Trophoblast cell (in vitro differentiated cells and primary cell): Measurements from ENCODE around the gene FRAT2.

ENCODE experiments used
- DNase-seq, 2 donors: peaks; one replicate each; pipeline ENCODE4 v3.0.0-alpha.2; 2016
- H2AFZ ChIP-seq: 2 replicates; pipeline ENCODE4 v1.6.1; 2013; ENCODE audit warnings: low read length, moderate library complexity, mild to moderate bottlenecking; ENCODE audit not compliant: insufficient read depth, poor library complexity
- H2AK5ac ChIP-seq: 2 replicates; pipeline ENCODE4 v1.6.1; 2013; ENCODE audit warnings: mild to moderate bottlenecking, low read length
- H2BK120ac ChIP-seq: 2 replicates; pipeline ENCODE4 v1.6.1; 2013; ENCODE audit warnings: low read length, mild to moderate bottlenecking, moderate library complexity; ENCODE audit not compliant: insufficient read depth, poor library complexity
- H2BK12ac ChIP-seq: 2 replicates; pipeline ENCODE4 v1.6.1; 2013; ENCODE audit warnings: mild to moderate bottlenecking, low read length, moderate library complexity
- H2BK5ac ChIP-seq: 2 replicates; pipeline ENCODE4 v1.6.1; 2013; ENCODE audit warnings: low read length, low read depth, moderate library complexity, mild to moderate bottlenecking; ENCODE audit not compliant: poor library complexity
- H3K14ac ChIP-seq: 2 replicates; pipeline ENCODE4 v1.6.1; 2013; ENCODE audit warnings: mild to moderate bottlenecking, low read length
- H3K18ac ChIP-seq: 2 replicates; pipeline ENCODE4 v1.6.1; 2013; ENCODE audit warnings: mild to moderate bottlenecking, low read length
- H3K23ac ChIP-seq: 2 replicates; pipeline ENCODE4 v1.6.1; 2013; ENCODE audit warnings: low read length
- H3K27ac ChIP-seq: 2 replicates; pipeline ENCODE4 v1.5.1; 2013; ENCODE audit warnings: low read depth, mild to moderate bottlenecking, inconsistent platforms, low read length, moderate library complexity
- H3K27me3 ChIP-seq: 2 replicates; pipeline ENCODE4 v1.6.1; 2013; ENCODE audit warnings: inconsistent platforms, mild to moderate bottlenecking, low read length, moderate library complexity; ENCODE audit not compliant: insufficient read depth
- H3K36me3 ChIP-seq, 2 experiments: 1 replicate in 1 of 2; 2 replicates in 1 of 2; pipeline ENCODE4 v1.6.1; 2013; ENCODE audit warnings: low read length in 2 of 2, mild to moderate bottlenecking in 2 of 2, moderate library complexity in 1 of 2; ENCODE audit not compliant: insufficient read depth in 2 of 2, control insufficient read depth in 1 of 2
- H3K4ac ChIP-seq: 2 replicates; pipeline ENCODE4 v1.6.1; 2013; ENCODE audit warnings: low read depth, mild to moderate bottlenecking, low read length, moderate library complexity
- H3K4me1 ChIP-seq, 2 experiments: 1 replicate in 1 of 2; 2 replicates in 1 of 2; pipeline ENCODE4 v1.6.1; 2013; ENCODE audit warnings: low read length in 2 of 2, mild to moderate bottlenecking in 2 of 2, moderate library complexity in 1 of 2; ENCODE audit not compliant: insufficient read depth in 2 of 2, control insufficient read depth in 1 of 2
- H3K4me2 ChIP-seq: 2 replicates; pipeline ENCODE4 v1.6.1; 2013; ENCODE audit warnings: inconsistent platforms, mild to moderate bottlenecking, low read length, moderate library complexity
- H3K4me3 ChIP-seq: 2 replicates; pipeline ENCODE4 v1.5.1; 2013; ENCODE audit warnings: mild to moderate bottlenecking, low read depth, low read length, inconsistent platforms
- H3K79me1 ChIP-seq: one replicate; pipeline ENCODE4 v1.6.1; 2013; ENCODE audit warnings: low read length
- H3K79me2 ChIP-seq: 2 replicates; pipeline ENCODE4 v1.6.1; 2013; ENCODE audit warnings: low read length, mild to moderate bottlenecking; ENCODE audit not compliant: control insufficient read depth, insufficient read depth, poor library complexity
- H3K9ac ChIP-seq: 2 replicates; pipeline ENCODE4 v1.6.1; 2013; ENCODE audit warnings: mild to moderate bottlenecking, low read length
- H3K9me3 ChIP-seq: 2 replicates; pipeline ENCODE4 v1.6.1; 2013; ENCODE audit warnings: low read depth, mild to moderate bottlenecking, control low read depth, inconsistent platforms, low read length; ENCODE audit not compliant: insufficient read depth
- H4K12ac ChIP-seq: 2 replicates; pipeline ENCODE4 v1.6.1; 2013; ENCODE audit warnings: low read depth, mild to moderate bottlenecking, low read length, moderate library complexity
- H4K8ac ChIP-seq: 2 replicates; pipeline ENCODE4 v1.6.1; 2013; ENCODE audit warnings: low read depth, mild to moderate bottlenecking, low read length, moderate library complexity
- H4K91ac ChIP-seq: one replicate; pipeline ENCODE4 v1.6.1; 2013; ENCODE audit warnings: low read depth, mild to moderate bottlenecking, low read length, moderate library complexity
- WGBS: extraction: QIAGEN DNeasy Blood & Tissue Kit; methylation state at CpG from one replicate; pipeline ENCODE4 v1.1.7; 2013; ENCODE audit warnings: missing lambda C conversion rate; ENCODE audit not compliant: insufficient read length, insufficient coverage; ENCODE audit errors: extremely low coverage; 5-methylcytosine and 5-hydroxymethylcytosine counted together

FRAT2 gene

GRCh38 chr10:97329766-97330165 is 4.8 kb downstream of the FRAT2 start:
- no peak for DNase-seq
- Histone ChIP-seq H3K4ac (no peak overlapping the region), H3K9me3 (no peaks in the 10 kb centered on the region), H4K8ac (no peak overlapping the region), H3K79me1 (peaks cover 10% of the 10 kb centered on the region), H3K4me3 (no peak overlapping the region), H3K9ac (no peak overlapping the region), H4K91ac (no peak overlapping the region), H4K12ac (no peak overlapping the region), H2AFZ (no peak overlapping the region), H3K4me1 (peaks cover 3 to 10% of the 10 kb centered on the region in 2 experiments), H3K18ac (no peak overlapping the region), H3K14ac (no peak overlapping the region), H2BK12ac (no peak overlapping the region), H3K27ac (no peak overlapping the region), H3K36me3 (no peaks in the 10 kb centered on the region), H3K4me2 (no peak overlapping the region), H3K23ac (no peak overlapping the region), H3K27me3 (no peaks in the 10 kb centered on the region), H2BK120ac (no peak overlapping the region), H3K79me2 (peaks cover 2% of the 10 kb centered on the region), H2BK5ac (no peak overlapping the region), H2AK5ac (no peak overlapping the region)
- WGBS, result 100% methylated on average over 1 of the region's 5 CpGs

- WGBS, result no CpG with 5 or more reads among the region's 3 CpGs
- DNase-seq, result no peak
- no peaks in the 10 kb centered on the region for H3K79me2 ChIP-seq
Measured at GRCh38 chr10:97328646-97329453, 5.7 kb downstream of the FRAT2 start.

GRCh38 chr10:97327348-97328294 is 6.9 kb downstream of the FRAT2 start:
- H3K23ac ChIP-seq, result no peak overlapping the region
- H2BK120ac ChIP-seq, result no peak overlapping the region
- no peak overlapping the region for H3K9ac ChIP-seq
- H3K18ac ChIP-seq, result no peak overlapping the region
- H3K79me2 ChIP-seq, result no peaks in the 10 kb centered on the region
- DNase-seq, result no peak
- H3K14ac ChIP-seq, result no peak overlapping the region
- H3K27ac ChIP-seq, result no peak overlapping the region
- no peak overlapping the region for H3K4me3 ChIP-seq
- peaks cover 1 to 2% of the 10 kb centered on the region in 2 experiments for H3K4me1 ChIP-seq
- H2BK12ac ChIP-seq, result no peak overlapping the region
- no peak overlapping the region for H2AFZ ChIP-seq
- H3K27me3 ChIP-seq, result no peaks in the 10 kb centered on the region
- no peak overlapping the region for H2BK5ac ChIP-seq
- no peak overlapping the region for H4K8ac ChIP-seq
- no peak overlapping the region for H2AK5ac ChIP-seq
- no peak overlapping the region for H4K91ac ChIP-seq
- no peaks in the 10 kb centered on the region for H3K36me3 ChIP-seq
- WGBS, result no CpG with 5 or more reads among the region's 7 CpGs
- H3K79me1 ChIP-seq, result no peaks in the 10 kb centered on the region
- H3K9me3 ChIP-seq, result no peaks in the 10 kb centered on the region
- no peak overlapping the region for H3K4ac ChIP-seq
- H4K12ac ChIP-seq, result no peak overlapping the region
- no peak overlapping the region for H3K4me2 ChIP-seq

More at GRCh38 chr10:97328646-97329453, 5.7 kb downstream of the FRAT2 start:
- no peak overlapping the region for H2AFZ ChIP-seq
- H2BK5ac ChIP-seq, result no peak overlapping the region
- no peak overlapping the region for H3K4me2 ChIP-seq
- H4K8ac ChIP-seq, result no peak overlapping the region
- no peaks in the 10 kb centered on the region for H3K36me3 ChIP-seq
- no peak overlapping the region for H3K23ac ChIP-seq
- H3K9me3 ChIP-seq, result no peaks in the 10 kb centered on the region
- no peak overlapping the region for H2BK120ac ChIP-seq
- H3K9ac ChIP-seq, result no peak overlapping the region
- peaks cover 3 to 10% of the 10 kb centered on the region in 2 experiments for H3K4me1 ChIP-seq
- H2AK5ac ChIP-seq, result no peak overlapping the region
- no peaks in the 10 kb centered on the region for H3K27me3 ChIP-seq
- H3K18ac ChIP-seq, result no peak overlapping the region
- H3K79me1 ChIP-seq, result peaks cover 5% of the 10 kb centered on the region
- no peak overlapping the region for H4K12ac ChIP-seq
- H3K4ac ChIP-seq, result no peak overlapping the region
- H3K14ac ChIP-seq, result no peak overlapping the region
- H4K91ac ChIP-seq, result no peak overlapping the region
- no peak overlapping the region for H3K4me3 ChIP-seq
- H3K27ac ChIP-seq, result no peak overlapping the region
- H2BK12ac ChIP-seq, result no peak overlapping the region

GRCh38 chr10:97325754-97326153 is 8.8 kb downstream of the FRAT2 start:
- no peaks in the 10 kb centered on the region for H3K79me1 ChIP-seq
- H3K27ac ChIP-seq, result no peak overlapping the region
- no peak overlapping the region for H4K8ac ChIP-seq
- no peak overlapping the region for H2AFZ ChIP-seq
- H2BK5ac ChIP-seq, result no peak overlapping the region
- no peak overlapping the region for H4K12ac ChIP-seq
- no peak overlapping the region for H4K91ac ChIP-seq
- DNase-seq, result no peak
- H3K9me3 ChIP-seq, result peaks cover 3% of the 10 kb centered on the region
- no peak overlapping the region for H3K4me3 ChIP-seq
- no peaks in the 10 kb centered on the region for H3K36me3 ChIP-seq
- no peak overlapping the region for H3K14ac ChIP-seq
- H3K23ac ChIP-seq, result no peak overlapping the region
- no peaks in the 10 kb centered on the region for H3K79me2 ChIP-seq
- H3K9ac ChIP-seq, result no peak overlapping the region
- no peak overlapping the region for H3K18ac ChIP-seq
- peaks cover under 1 to 3% of the 10 kb centered on the region in 2 experiments for H3K4me1 ChIP-seq
- no CpG with 5 or more reads among the region's 9 CpGs for WGBS
- H2BK120ac ChIP-seq, result no peak overlapping the region
- no peak overlapping the region for H3K4ac ChIP-seq
- H2AK5ac ChIP-seq, result no peak overlapping the region
- no peak overlapping the region for H3K4me2 ChIP-seq
- H3K27me3 ChIP-seq, result peaks cover 8% of the 10 kb centered on the region
- no peak overlapping the region for H2BK12ac ChIP-seq
